ENCODE results near the gene KCTD17. TPM values are rescaled to one million over a fixed set of nuclear protein-coding genes. Genes with fewer than 3 reads are reported as not detected.

The KCTD17 gene
- total RNA-seq, 6 experiments from 2014 or later: 39.8 to 46.4 (median 43.3) TPM

- H3K4me1 Mint-ChIP-seq (ENCODE audit: low read depth): peaks cover 11% of the 10 kb centered on the region
- H3K9me3 Mint-ChIP-seq: no peaks in the 10 kb centered on the region
- no peak overlapping the region for H3K4me3 Mint-ChIP-seq
- no peak for TF ChIP-seq CTCF (IDR thresholded peaks at IDR 0.05)
- no peak for DNase-seq
- H3K27ac Mint-ChIP-seq: no peak overlapping the region
- H3K27me3 Mint-ChIP-seq (ENCODE audit: insufficient read depth): peaks cover 3% of the 10 kb centered on the region; the same call in 1 of the 2 replicates
- H3K36me3 Mint-ChIP-seq (ENCODE audit: low read depth): peaks cover 10% of the 10 kb centered on the region; the same call in 1 of the 2 replicates
These were observed 27.0 kb upstream of the KCTD17 start for GRCh38 chr22:37024339-37025157.

- DNase-seq: no peak
- Mint-ChIP-seq H3K27ac (no peak overlapping the region), H3K9me3 (no peaks in the 10 kb centered on the region), H3K4me1 (ENCODE audit: low read depth) (peaks cover 7% of the 10 kb centered on the region), H3K36me3 (ENCODE audit: low read depth) (peaks cover 10% of the 10 kb centered on the region; the same call in 1 of the 2 replicates), H3K27me3 (ENCODE audit: insufficient read depth) (peaks cover 3% of the 10 kb centered on the region; the same call in 1 of the 2 replicates), H3K4me3 (no peak overlapping the region)
- no peak for TF ChIP-seq CTCF (IDR thresholded peaks at IDR 0.05)
These were observed 26.0 kb upstream of the KCTD17 start for GRCh38 chr22:37025500-37026070.

GRCh38 chr22:37026325-37026724, 25.2 kb upstream of the KCTD17 start:
- no peaks in the 10 kb centered on the region for H3K9me3 Mint-ChIP-seq
- H3K4me1 Mint-ChIP-seq (ENCODE audit: low read depth): peaks cover 6% of the 10 kb centered on the region; the same call in 1 of the 2 replicates
- peaks cover 10% of the 10 kb centered on the region; the same call in 1 of the 2 replicates for H3K36me3 Mint-ChIP-seq (ENCODE audit: low read depth)
- DNase-seq: no peak
- no peak overlapping the region for H3K4me3 Mint-ChIP-seq
- H3K27me3 Mint-ChIP-seq (ENCODE audit: insufficient read depth): peaks cover 3% of the 10 kb centered on the region; the same call in 1 of the 2 replicates
- H3K27ac Mint-ChIP-seq: no peak overlapping the region
- no peak for TF ChIP-seq CTCF (IDR thresholded peaks at IDR 0.05)

- peaks cover 10% of the 10 kb centered on the region; the same call in 1 of the 2 replicates for H3K36me3 Mint-ChIP-seq (ENCODE audit: low read depth)
- no peak overlapping the region for H3K4me3 Mint-ChIP-seq
- peaks cover 5% of the 10 kb centered on the region; the same call in 1 of the 2 replicates for H3K27me3 Mint-ChIP-seq (ENCODE audit: insufficient read depth)
- TF ChIP-seq CTCF (IDR thresholded peaks at IDR 0.05): no peak
- no peaks in the 10 kb centered on the region for H3K4me1 Mint-ChIP-seq (ENCODE audit: low read depth)
- H3K27ac Mint-ChIP-seq: no peak overlapping the region
- no peak for DNase-seq
- no peaks in the 10 kb centered on the region for H3K9me3 Mint-ChIP-seq
These were observed 24.0 kb upstream of the KCTD17 start for GRCh38 chr22:37027556-37027955.

GRCh38 chr22:37028692-37029674, 22.6 kb upstream of the KCTD17 start:
- Mint-ChIP-seq H3K4me3 (no peak overlapping the region), H3K36me3 (ENCODE audit: low read depth) (peaks cover 10% of the 10 kb centered on the region; the same call in 1 of the 2 replicates), H3K9me3 (no peaks in the 10 kb centered on the region), H3K27ac (no peak overlapping the region), H3K27me3 (ENCODE audit: insufficient read depth) (peaks cover 5% of the 10 kb centered on the region; the same call in 1 of the 2 replicates), H3K4me1 (ENCODE audit: low read depth) (no peaks in the 10 kb centered on the region)
- no peak for TF ChIP-seq CTCF (IDR thresholded peaks at IDR 0.05)
- DNase-seq: no peak
